GM18508 (cell line): ENCODE results near the gene KCNMA1.

ENCODE experiments used
- ATAC-seq: cut with Tn5 transposase; IDR thresholded peaks from one replicate; pipeline ENCODE4 v1.9.1; 2021; ENCODE audit warnings: moderate number of reproducible peaks; ENCODE audit not compliant: insufficient read depth, unreplicated experiment

The KCNMA1 gene

DNA sequence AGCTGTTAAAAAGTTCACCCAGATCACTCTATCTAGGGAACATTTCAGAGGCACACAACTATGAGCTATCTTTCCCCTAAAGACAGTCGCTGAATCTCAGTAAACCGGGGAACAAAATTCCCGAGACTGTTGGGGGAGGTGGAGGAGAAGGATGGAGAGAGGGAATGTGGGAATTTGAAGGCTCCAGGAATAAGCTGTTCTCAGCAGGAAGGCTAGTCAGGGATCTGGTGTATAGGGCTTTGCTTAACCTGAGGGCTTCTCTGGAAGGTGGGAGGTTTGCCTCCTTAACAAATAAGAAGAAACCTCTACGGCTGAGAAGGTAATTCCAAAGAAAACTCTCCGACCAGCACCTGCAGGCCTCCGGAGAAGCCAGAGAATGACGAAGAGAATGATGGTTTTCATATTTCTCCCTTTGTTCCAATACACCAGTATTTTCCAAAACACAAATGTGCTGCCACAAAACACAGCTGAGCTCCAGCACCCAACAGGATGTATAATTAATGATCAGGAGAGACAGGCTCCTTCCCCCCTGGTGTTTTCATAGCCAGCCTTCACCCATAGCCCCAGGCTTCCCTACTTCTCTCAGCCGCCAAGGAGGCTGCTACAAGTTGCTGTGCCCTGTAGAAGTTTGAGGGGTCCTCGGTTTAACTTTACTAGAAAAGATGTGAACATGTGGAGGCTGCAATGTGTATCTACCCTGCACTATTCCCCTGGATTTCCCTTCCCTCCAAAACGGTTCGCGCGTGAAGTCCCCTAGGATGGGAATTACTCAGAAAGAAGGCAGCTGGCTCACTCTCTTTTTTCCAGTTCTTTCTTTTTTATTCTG is 2.0 kb downstream of the KCNMA1 start:
- ATAC-seq: no peak

DNA sequence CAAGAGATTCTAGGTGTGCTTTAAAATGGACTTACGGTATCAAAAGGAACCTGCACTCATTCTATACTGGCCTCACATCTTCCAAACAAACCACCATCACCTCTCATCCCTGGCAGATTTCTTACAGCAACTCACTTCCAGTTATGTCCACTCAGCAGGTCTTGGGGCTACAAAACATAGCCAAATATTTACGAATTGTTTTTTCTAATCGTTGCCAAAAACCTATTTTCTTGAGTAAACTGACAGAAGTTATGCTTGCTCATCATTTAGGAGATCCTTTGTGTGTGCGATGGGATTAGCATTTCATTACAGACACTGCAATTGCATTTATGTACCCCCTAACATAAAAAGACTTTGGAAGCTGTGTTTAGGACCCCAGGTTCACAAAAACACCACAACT is 2.7 kb downstream of the KCNMA1 start:
- no peak for ATAC-seq

DNA sequence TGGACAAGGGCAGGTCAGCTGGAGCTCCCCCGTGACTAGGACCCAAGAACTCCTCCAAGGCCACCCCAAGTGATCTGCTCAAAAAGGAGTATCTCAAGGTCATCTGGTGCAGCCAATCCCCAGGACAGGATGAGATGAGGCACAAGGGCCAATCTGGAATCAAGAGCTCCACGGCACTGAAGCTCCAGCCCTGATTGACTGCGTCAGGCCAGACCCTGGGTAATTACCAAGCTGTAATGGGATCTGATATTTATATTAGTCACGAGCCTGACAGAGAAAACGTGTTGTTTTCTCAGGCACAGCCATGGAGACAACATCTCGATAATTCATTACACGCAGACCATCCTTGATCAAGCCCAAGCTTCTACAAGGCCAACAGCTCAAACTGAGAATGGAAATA is 4.2 kb downstream of the KCNMA1 start:
- no peak for ATAC-seq

DNA sequence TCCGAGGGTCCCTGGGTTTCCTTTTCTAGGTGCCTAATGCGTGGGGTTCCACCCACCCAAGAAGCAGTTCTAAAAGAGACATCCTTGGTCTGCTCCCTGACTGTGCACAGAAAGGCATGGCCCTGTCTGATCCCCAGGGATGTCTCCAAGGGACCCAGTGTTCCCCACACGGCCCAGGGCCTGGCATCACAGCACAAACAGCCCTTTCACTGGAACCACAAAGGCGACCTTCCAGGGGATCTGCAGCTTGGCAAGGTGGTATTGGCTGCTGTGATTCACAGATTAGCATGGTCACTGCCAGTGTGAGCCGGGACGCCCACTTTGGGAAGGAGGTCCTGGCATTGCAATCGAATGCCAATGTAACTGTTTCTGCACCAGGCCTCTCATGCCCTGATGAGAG is 6.4 kb downstream of the KCNMA1 start:
- no peak for ATAC-seq

DNA sequence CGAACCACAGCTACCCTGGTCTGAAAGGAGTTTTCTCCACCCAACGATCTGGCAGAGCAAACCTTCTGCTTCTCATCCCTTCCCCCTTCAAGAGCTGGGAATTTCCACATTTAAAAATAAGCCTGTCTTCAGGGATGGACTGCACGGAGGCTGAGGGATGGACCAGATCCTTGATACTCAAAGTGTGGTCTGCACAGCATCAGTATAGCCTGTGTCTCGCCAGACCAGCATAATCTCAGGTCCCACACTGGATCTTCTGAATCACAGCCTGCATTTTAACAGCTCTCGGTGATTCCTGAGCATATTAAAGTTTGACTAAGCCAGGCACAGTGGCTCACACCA is 7.1 kb downstream of the KCNMA1 start:
- no peak for ATAC-seq

DNA sequence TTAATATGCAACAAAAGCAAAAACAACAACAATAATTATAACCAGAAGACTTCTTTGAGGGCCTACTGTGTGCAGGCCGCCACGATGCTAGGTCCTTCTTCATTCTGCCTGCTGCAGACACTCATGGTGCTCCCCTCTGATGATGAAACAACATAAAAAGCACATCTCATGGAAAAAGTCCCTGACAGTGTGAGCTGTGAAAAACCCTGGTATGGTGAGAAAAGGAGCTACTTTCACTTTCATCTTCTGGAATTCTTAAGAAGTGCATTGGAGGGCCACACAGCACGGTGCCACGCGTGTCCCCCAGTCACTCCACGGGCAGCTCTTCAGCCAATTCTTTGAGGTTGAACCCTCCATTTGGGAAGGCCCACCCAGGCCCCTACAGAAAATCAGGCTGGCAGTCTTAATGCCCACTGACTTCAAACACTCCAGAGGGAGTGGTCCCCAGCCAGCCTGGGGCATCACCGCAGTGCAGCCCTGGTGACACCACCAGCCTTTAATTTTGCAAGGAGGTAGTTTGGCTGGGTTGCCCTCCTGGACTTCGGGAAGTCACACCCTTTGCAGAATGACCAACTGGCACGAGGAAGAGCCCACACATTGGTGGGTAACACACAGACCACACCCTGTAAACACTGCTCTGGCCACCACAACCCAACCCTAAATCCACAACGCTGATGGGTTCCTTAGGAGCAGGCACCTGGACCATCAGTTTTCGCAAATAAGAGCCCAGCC is 7.7 kb downstream of the KCNMA1 start:
- no peak for ATAC-seq

DNA sequence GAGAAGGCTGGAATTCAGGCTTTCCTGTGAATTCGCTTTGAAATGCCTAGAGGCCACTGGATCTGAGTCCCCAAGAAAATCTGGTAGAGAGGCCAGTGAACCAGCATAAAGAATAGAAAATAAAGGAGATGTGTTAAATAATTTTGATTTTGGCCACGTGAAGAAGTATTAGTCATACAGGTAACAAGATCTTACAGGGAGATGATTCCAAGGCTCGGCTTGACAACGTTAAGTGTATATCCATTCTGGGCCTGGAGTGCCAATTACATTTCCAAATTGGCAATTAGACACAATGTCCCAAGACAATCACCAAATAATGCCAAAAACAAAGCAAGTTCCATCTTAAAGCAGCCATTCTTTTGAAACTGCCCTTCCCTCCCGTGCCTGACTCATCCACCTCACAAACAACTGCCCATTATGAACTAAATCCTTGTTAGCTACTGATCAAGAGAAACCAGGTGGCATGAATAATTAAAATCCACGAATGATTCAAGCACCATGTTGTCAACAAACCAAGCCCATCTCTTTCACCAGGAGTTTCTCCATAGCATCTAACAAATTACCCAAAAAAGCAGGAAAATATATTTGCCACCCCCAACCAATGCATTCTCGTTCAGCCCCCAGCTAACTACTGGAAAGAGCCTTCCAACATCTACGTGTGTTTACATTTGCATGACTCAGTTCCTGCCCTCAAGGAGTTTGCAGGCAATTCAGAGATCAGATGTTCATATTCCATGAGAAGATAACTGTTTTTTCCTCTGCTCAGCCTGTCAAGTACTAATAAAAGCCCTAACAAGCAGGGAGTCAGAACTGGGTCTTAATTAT is 8.5 kb downstream of the KCNMA1 start:
- ATAC-seq: no peak

DNA sequence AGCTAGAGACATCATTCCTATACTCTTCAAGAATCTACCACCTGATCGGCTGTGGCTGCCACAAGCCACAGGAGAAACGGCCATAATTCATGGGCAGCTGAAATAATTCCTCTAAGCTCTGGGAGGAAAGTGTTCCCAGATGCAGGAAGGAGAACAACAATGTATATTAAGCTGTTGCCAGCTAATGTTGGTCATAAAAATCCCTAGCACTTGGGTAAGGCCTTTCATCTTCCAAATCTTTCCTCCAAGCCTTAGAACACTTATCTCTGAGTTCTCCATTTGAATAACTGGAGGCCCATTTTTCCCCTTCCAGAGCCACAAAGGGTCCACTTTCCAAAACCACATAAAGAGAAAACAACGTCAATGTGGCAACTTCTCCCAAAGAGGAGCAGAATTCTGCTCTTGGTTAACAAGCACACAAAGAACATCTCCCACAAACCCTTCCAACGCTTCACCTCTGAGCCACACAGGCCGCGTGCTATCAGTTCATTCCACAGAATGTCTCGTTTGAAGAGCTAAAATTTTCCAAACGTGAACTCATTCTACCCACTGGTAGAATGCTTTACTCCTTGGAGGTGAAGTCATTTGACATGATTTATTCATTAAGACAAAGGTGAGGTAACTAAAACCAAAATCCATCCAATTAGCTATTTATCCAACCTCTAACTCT is 11.2 kb downstream of the KCNMA1 start:
- no peak for ATAC-seq

DNA sequence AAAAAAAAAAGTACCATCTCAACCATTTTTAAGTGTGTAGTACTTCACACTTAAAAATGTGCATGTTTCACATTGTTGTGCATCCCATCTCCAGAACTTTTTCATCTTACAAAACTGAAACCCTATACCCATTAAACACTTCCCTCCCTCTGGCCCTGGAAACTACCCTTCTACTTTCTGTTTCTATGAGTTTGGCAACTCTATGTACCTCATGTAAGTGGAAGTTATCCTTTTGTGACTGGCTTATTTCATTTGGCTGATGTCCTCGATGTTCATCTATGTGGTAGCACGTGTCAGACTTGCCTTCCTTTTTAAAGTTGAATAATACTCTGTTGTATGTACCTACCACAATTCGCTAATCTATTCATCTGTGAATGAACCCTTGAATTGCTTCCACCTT is 12.2 kb downstream of the KCNMA1 start:
- no peak for ATAC-seq

DNA sequence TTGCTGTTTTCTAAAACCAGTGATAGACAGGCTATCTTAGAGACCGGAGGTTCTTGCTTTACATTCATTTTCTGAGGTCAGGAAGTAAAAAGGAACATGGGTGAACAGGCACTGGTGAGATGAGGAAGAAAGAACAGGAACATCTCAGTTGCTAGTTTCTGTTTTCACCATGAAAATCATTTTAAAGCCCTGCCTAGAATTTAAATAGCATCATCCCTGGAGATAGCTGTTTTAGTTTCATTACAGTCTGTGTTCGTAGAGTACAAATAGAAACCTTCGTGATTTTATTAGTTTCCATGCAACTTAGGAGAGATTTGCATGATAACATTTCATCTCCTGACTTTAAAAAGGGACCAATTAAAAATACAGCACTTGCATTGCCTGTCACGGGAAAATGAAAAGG is 14.7 kb downstream of the KCNMA1 start:
- ATAC-seq: no peak

DNA sequence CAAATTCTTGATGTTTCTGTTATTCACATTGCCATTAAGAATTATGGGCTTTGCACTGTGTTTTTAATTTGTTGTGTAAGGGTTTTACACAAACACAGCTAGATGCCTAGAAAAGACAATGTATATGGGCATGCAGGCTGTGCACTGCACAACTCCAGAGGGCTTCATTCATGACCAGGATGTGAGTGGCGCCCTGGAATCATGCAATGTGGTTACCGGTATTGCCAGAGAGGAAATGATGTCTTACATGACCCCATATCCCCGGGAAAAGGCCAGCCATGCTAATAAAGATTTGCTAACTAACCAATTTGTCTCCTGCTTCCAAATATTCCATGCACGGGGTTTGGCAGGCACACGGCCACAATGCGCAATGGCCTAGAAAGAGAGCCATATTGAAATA is 16.9 kb downstream of the KCNMA1 start:
- ATAC-seq: no peak

DNA sequence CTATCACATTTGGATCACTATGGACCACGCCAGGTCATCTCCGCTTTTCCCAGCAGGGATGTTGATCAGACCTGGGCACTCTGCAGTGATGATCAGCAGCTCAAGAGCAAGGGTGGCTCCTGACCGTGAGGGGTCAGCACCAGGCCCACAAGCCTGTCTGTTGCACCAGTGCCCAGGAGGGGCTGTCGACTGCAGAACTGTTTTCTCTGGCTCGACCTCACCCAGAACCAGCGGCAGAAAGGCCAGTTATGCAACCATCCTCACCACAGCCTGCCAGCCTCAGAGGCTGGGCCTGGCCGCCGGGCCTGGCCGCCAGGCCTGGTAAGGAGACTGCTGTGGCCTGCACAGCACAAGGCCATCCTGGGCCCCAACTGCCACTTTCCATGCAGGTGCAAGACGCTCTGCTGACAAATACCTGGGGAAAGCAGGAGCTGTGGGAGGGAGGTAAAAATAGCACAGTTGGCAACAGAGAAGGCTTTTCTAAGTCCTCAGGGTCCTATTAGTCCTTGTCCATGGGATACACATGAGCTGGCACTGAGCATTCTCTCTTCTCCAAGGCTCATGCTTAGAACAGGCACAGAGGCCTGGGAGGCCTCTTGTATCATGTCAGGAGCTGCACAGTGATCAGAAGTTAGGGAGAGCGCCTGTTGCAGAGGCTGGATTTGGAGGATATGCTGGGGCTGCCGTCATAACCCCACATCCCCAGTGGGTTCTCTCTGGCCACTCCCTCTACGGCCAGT is 17.5 kb downstream of the KCNMA1 start:
- no peak for ATAC-seq

DNA sequence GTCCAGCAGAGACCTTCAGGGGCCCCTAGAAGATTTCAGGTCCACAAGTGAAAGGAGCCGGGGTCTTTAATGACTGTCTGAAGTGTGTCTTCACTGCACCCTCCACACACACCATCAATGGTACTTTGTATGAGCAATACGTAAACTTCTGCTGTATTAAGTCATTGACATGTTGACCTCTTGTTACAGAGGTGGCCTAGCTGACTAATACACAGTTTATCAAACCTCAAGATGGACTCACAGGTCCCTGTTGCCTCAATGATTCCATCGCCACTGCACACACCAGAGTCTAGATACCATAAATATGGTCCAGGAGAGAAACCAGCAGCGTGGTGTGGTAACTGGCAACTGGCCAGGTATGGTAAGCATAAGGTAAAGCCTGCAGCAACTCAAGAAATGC is 19.5 kb downstream of the KCNMA1 start:
- no peak for ATAC-seq

DNA sequence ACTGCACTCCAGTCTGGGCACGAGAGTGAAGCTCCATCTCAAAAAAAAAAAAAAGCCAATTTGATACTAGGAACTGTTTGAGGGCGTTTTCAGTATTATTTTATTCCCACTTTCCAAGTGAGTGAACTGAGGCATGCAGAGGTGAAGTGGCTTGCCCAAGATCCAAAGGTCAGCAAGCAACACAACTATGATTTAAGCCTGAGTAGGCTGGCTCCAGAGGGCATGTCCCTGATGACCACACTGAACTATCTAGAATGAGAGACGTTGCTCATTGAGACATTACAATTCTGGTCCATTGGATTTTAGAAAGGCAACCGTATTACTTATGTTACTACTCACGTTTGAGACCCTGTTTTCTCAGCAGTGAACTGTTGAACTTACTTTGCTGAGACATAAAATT is 20.8 kb downstream of the KCNMA1 start:
- no peak for ATAC-seq

DNA sequence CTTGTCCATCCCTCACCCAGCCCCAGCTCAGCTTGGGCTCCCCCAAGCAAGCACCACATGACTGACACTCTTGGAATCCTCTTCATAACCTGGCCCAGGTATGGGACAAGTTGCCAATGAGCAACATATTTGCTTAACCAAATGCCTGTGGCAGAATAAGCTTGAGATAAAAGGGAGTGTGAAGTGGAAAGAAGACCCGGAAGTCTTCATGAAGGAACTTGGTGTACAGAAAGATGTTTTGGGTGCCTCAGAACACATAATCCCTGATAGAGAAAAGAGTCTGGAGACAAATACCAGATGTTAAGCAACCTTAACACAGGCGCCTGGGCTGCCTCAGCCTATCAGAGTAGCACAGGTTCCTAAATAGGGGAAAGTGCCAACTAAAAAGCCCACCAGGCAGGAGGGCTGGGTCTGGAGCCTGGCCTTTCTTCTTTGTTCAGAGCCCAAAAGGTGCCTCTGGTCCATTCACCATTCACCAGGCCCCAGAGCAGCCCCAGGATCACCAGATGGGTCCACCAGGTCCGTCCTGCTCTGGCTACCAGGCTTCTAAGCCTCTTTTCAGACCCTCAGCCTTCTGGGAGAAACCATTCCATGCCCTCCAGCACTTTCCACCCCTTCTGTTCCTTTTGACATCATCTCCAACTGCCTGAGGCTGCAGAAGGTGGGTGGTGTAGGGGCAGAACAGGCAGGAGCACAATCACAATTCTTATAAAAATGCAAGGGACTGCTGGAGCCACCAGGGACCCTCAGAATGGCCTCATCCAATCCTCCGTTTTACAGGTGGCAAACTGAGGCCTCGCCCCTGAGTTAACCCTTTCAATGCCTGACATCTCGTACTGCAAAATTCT is 22.6 kb downstream of the KCNMA1 start:
- no peak for ATAC-seq

DNA sequence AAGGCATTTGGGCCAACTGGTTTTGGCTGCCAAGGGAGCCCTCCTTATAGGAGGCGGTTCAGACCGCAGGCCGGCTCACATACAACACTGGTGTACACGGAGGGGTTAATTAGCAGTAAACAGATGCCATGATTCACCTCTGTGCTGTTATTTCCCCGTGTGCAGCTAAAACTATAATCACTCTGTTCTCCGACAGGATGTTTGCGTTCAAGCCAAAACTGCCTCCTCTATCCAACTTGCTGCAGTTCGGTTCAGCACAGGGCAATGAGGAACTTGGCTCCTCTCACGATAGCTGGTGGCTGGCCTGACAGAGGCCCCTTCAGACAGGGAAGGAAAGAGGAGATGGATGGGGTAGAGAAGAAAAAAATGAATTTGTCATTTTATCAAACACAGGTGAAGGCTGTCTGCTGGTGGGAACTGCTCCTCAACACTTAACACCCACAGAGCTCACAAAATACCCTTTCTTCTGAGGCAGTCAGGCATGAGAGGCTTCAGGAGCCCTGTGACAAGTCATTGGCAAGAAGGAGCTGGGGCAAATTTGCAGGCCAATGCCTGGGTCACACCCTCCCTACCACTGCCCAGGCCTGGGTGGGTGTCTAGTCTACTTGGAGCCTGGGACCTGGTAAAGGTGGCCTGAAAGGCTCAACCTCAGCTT is 24.0 kb downstream of the KCNMA1 start:
- ATAC-seq: no peak

DNA sequence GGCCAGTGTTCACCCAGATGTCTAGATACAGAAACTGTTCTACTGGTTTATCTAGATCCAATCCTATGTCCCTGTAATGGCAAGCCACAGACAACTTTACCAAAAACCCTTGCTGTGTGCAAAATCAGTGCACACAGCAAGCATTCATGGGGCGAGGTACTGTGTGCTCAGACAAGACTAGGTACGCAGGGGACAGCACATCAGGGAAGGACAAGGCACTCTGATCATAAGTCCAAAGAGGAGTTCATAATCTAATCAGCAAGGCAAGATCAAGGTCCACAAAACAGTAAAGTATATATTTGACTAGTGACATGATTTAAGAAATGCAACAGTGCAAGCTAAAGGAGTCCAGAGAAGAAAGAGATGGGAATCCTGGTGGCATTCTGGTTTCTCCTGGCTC is 25.9 kb downstream of the KCNMA1 start:
- ATAC-seq: no peak

DNA sequence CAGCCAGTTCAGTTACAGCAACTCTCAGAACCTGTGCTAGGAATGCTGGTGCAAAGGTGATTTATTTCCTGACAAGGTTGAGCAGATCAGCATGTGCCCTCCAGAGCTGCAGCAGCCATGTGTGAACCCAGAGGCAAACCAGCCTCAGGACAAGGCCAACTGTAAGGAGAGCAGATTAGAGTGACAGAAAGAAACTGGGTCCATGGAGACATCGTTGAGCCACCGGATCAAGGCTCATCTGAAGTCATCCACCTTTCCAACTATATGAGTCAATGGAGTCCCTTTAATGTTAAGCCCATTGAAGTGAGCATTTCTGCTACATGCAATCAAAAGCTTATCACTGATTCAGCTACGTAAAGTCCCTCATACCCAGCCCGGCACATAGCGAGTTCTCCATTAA is 26.4 kb downstream of the KCNMA1 start:
- no peak for ATAC-seq
